Measurements from ENCODE around the gene SH3BP4. TPM values are rescaled to one million over a fixed set of nuclear protein-coding genes. Genes with fewer than 3 reads are reported as not detected.

The SH3BP4 gene
- total and polyA plus RNA-seq, 2 of the 13 experiments (the other 11 are each of a cell fraction or from before 2014, with no cell fraction given), result 34.6 to 99.1 TPM

GRCh38 chr2:234978466-234979203, 26.8 kb downstream of the SH3BP4 start (continued):
- no peak for TF ChIP-seq KDM5A (IDR thresholded peaks at IDR 0.05; ENCODE audit: borderline replicate concordance, low read length)
- TF ChIP-seq MAFF (IDR thresholded peaks at IDR 0.05; ENCODE audit: low read depth, low read length), result no peak
- TF ChIP-seq ZFP36 (IDR thresholded peaks at IDR 0.05; ENCODE audit: borderline replicate concordance, low read depth, low read length, partially characterized antibody), result no peak
- no peak for TF ChIP-seq ZNF629 (CRISPR knock-in tag; conservative IDR thresholded peaks at IDR 0.05)
- peak; percentile 90; the same call in 1 of the 2 replicates for TF ChIP-seq ZBTB10 (CRISPR knock-in tag; IDR thresholded peaks at IDR 0.05; ENCODE audit: borderline replicate concordance)
- TF ChIP-seq SNAPC5 (CRISPR knock-in tag; IDR thresholded peaks at IDR 0.05; ENCODE audit: borderline replicate concordance), result no peak
- TF ChIP-seq ZNF883 (CRISPR knock-in tag; IDR thresholded peaks at IDR 0.05; ENCODE audit: not compliant biosample characterization), result peak; percentile 42
- no peak for TF ChIP-seq RFXANK (CRISPR knock-in tag; IDR thresholded peaks at IDR 0.05)
- no peak for TF ChIP-seq TSC22D2 (CRISPR knock-in tag; IDR thresholded peaks at IDR 0.05; ENCODE audit: borderline replicate concordance)
- no peak for TF ChIP-seq ZSCAN5A (CRISPR knock-in tag; IDR thresholded peaks at IDR 0.05; ENCODE audit: borderline replicate concordance)
- no peak for TF ChIP-seq NCOR1 (IDR thresholded peaks at IDR 0.05; ENCODE audit: borderline replicate concordance, low read length)
- no peak for TF ChIP-seq ARNT2 (CRISPR knock-in tag; IDR thresholded peaks at IDR 0.05; ENCODE audit: low read depth)
- 0 out of 2 replicates have a peak, but pooled peaks have one; percentile 17 for TF ChIP-seq ZKSCAN1 (IDR thresholded peaks at IDR 0.05; ENCODE audit: low read length)
- 0 out of 2 replicates have a peak, but pooled peaks have one; percentile 34 for TF ChIP-seq ZC3H13 (CRISPR knock-in tag; IDR thresholded peaks at IDR 0.05)
- TF ChIP-seq RAD21 (CRISPR knock-in tag; IDR thresholded peaks at IDR 0.05), result no peak; the same call in 1 of the 2 replicates
- 0 out of 2 replicates have a peak, but pooled peaks have one; percentile 3 for TF ChIP-seq SIN3A (IDR thresholded peaks at IDR 0.05; ENCODE audit: borderline replicate concordance, low read depth, low read length)
- no peak for TF ChIP-seq GRHL1 (CRISPR knock-in tag; conservative IDR thresholded peaks at IDR 0.05)
- no peak for TF ChIP-seq ZNF367 (CRISPR knock-in tag; IDR thresholded peaks at IDR 0.05; ENCODE audit: borderline replicate concordance)
- TF ChIP-seq NPAS2 (CRISPR knock-in tag; IDR thresholded peaks at IDR 0.05; ENCODE audit: borderline replicate concordance), result no peak
- TF ChIP-seq ZNF605 (CRISPR knock-in tag; IDR thresholded peaks at IDR 0.05), result peak; percentile 15; the same call in 1 of the 2 replicates
- TF ChIP-seq STAG1 (CRISPR knock-in tag; IDR thresholded peaks at IDR 0.05), result no peak
- 0 out of 2 replicates have a peak, but pooled peaks have one; percentile 2 for TF ChIP-seq ETV5 (CRISPR knock-in tag; IDR thresholded peaks at IDR 0.05; ENCODE audit: borderline replicate concordance)

All from HepG2 (cell line).